Measurements from ENCODE around the gene GLB1L2. TPM values are rescaled to one million over a fixed set of nuclear protein-coding genes. Genes with fewer than 3 reads are reported as not detected.

Gene GLB1L2
- total RNA-seq, 1 donor from 2014 or later, result 0.30 TPM

GRCh38 chr11:134337051-134337450 lies 5.3 kb downstream of the GLB1L2 start:
- intact Hi-C loops (cut with micrococcal nuclease), result no loop called here
- peaks cover 6% of the 10 kb centered on the region for H3K4me1 ChIP-seq
- no peak for TF ChIP-seq CTCF (IDR thresholded peaks at IDR 0.05; ENCODE audit: borderline replicate concordance)
- no peak for DNase-seq
- no peak overlapping the region for H3K27ac ChIP-seq (replicated peaks)
- no peaks in the 10 kb centered on the region for H3K9me3 ChIP-seq (replicated peaks)
- no peaks in the 10 kb centered on the region for H3K36me3 ChIP-seq
- peaks cover 67% of the 10 kb centered on the region for H3K27me3 ChIP-seq (ENCODE audit: low read depth)
- H3K4me3 ChIP-seq, result no peak overlapping the region

- no peak overlapping the region for H3K27ac ChIP-seq (replicated peaks)
- no peak for DNase-seq
- H3K36me3 ChIP-seq, result no peaks in the 10 kb centered on the region
- no peak for TF ChIP-seq CTCF (IDR thresholded peaks at IDR 0.05; ENCODE audit: borderline replicate concordance)
- intact Hi-C loops (cut with micrococcal nuclease), result no loop called here
- H3K9me3 ChIP-seq (replicated peaks), result no peaks in the 10 kb centered on the region
- H3K4me1 ChIP-seq, result no peaks in the 10 kb centered on the region
- H3K27me3 ChIP-seq (ENCODE audit: low read depth), result peaks cover 67% of the 10 kb centered on the region
- no peak overlapping the region for H3K4me3 ChIP-seq
These were observed 6.3 kb downstream of the GLB1L2 start for GRCh38 chr11:134338068-134338467.

GRCh38 chr11:134338654-134339053 lies 6.9 kb downstream of the GLB1L2 start:
- Histone ChIP-seq H3K27ac (replicated peaks) (no peak overlapping the region), H3K9me3 (replicated peaks) (no peaks in the 10 kb centered on the region), H3K4me3 (no peak overlapping the region), H3K27me3 (ENCODE audit: low read depth) (peaks cover 67% of the 10 kb centered on the region), H3K4me1 (no peaks in the 10 kb centered on the region), H3K36me3 (no peaks in the 10 kb centered on the region)
- DNase-seq, result no peak
- intact Hi-C loops (cut with micrococcal nuclease), result no loop called here
- TF ChIP-seq CTCF (IDR thresholded peaks at IDR 0.05; ENCODE audit: borderline replicate concordance), result no peak

- Histone ChIP-seq H3K27me3 (ENCODE audit: low read depth) (peaks cover 67% of the 10 kb centered on the region), H3K4me1 (no peaks in the 10 kb centered on the region), H3K9me3 (replicated peaks) (no peaks in the 10 kb centered on the region), H3K36me3 (no peaks in the 10 kb centered on the region), H3K27ac (replicated peaks) (no peak overlapping the region), H3K4me3 (no peak overlapping the region)
- no peak for TF ChIP-seq CTCF (IDR thresholded peaks at IDR 0.05; ENCODE audit: borderline replicate concordance)
- DNase-seq, result no peak
- intact Hi-C loops (cut with micrococcal nuclease), result no loop called here
These were observed 8.0 kb downstream of the GLB1L2 start for GRCh38 chr11:134339756-134340155.

- Histone ChIP-seq H3K9me3 (replicated peaks) (no peaks in the 10 kb centered on the region), H3K36me3 (no peaks in the 10 kb centered on the region), H3K4me1 (no peaks in the 10 kb centered on the region), H3K27me3 (ENCODE audit: low read depth) (peaks cover 67% of the 10 kb centered on the region), H3K4me3 (no peak overlapping the region), H3K27ac (replicated peaks) (no peak overlapping the region)
- intact Hi-C loops (cut with micrococcal nuclease), result no loop called here
- no peak for TF ChIP-seq CTCF (IDR thresholded peaks at IDR 0.05; ENCODE audit: borderline replicate concordance)
- no peak for DNase-seq
These were observed 8.7 kb downstream of the GLB1L2 start for GRCh38 chr11:134340354-134340964.

Data from left ventricle myocardium inferior (tissue), 1 donor.